Smooth muscle cell (in vitro differentiated cells): ENCODE measurements around the gene MRPL58. TPM values are rescaled to one million over a fixed set of nuclear protein-coding genes. Genes with fewer than 3 reads are reported as not detected.

Experiments
- DNase-seq: peaks from one replicate; lab custom pipeline; 2025; ENCODE audit not compliant: unreplicated experiment; lab: John Stamatoyannopoulos, UW
- H2AFZ ChIP-seq: fragments of 200-600 bp; sonication (generic); 2 replicates; pipeline ENCODE4 v1.6.0; 2016; ENCODE audit warnings: antibody characterized with exemption, low read depth, mild to moderate bottlenecking
- H3F3A ChIP-seq: fragments of 200-600 bp; sonication (generic); 2 replicates; pipeline ENCODE4 v1.6.0; 2017; ENCODE audit warnings: antibody characterized with exemption, low read depth
- H3K27ac ChIP-seq: fragments of 200-600 bp; sonication (generic); 2 replicates; pipeline ENCODE4 v1.5.1; 2016; ENCODE audit warnings: low read depth, mild to moderate bottlenecking
- H3K27me3 ChIP-seq: fragments of 200-600 bp; sonication (generic); 2 replicates; pipeline ENCODE4 v1.6.1; 2016; ENCODE audit warnings: low read depth, mild to moderate bottlenecking
- H3K36me3 ChIP-seq: fragments of 200-600 bp; sonication (generic); 2 replicates; pipeline ENCODE4 v1.5.1; 2016; ENCODE audit warnings: low read depth
- H3K4me1 ChIP-seq: fragments of 200-600 bp; sonication (generic); 2 replicates; pipeline ENCODE4 v1.5.1; 2016; ENCODE audit warnings: low read depth
- H3K4me2 ChIP-seq: fragments of 200-600 bp; sonication (generic); 2 replicates; pipeline ENCODE4 v1.6.0; 2016; ENCODE audit warnings: mild to moderate bottlenecking
- H3K4me3 ChIP-seq: fragments of 200-600 bp; sonication (generic); 2 replicates; pipeline ENCODE4 v1.5.1; 2016; ENCODE audit warnings: mild to moderate bottlenecking
- H3K79me2 ChIP-seq: fragments of 200-600 bp; sonication (generic); 2 replicates; pipeline ENCODE4 v1.6.0; 2016; ENCODE audit warnings: low read depth, mild to moderate bottlenecking
- H3K9ac ChIP-seq: fragments of 200-600 bp; sonication (generic); 2 replicates; pipeline ENCODE4 v1.6.0; 2016; ENCODE audit warnings: low read depth
- H3K9me3 ChIP-seq: fragments of 200-600 bp; sonication (generic); replicated peaks from 2 replicates; pipeline ENCODE4 v1.5.1; 2016; ENCODE audit warnings: low read depth
- H4K20me1 ChIP-seq: fragments of 200-600 bp; sonication (generic); 2 replicates; pipeline ENCODE4 v1.6.0; 2016; ENCODE audit warnings: low read depth
- WGBS: methylation state at CpG from one replicate; pipeline ENCODE4 v1.1.7; 2016; ENCODE audit warnings: low lambda C conversion rate; 5-methylcytosine and 5-hydroxymethylcytosine counted together
- polyA plus RNA-seq: library from polyadenylated mRNA; unstranded; fragments of >200 nt; fragmentation: Nextera tagmentation; extraction: Ambion mirVana; gene quantifications from 2 replicates; pipeline ENCODE4 v1.2.1, GENCODE V29; 2016
- total RNA-seq: library from RNA; depleted of rRNA; stranded (reverse); fragments of >200 nt; gene quantifications from 2 replicates; pipeline ENCODE4 v1.2.3, GENCODE V29; 2014
- TF ChIP-seq, protein P1 (sequence below): fragments of 200-600 bp; sonication (generic); IDR thresholded peaks from 2 replicates; pipeline ENCODE4 v1.5.1; 2017; ENCODE audit warnings: borderline replicate concordance, mild to moderate bottlenecking, antibody characterized with exemption; ENCODE audit not compliant: insufficient read depth, poor library complexity, severe bottlenecking

Gene MRPL58
- total and polyA plus RNA-seq, 2 experiments from 2014 or later, result 36.2 to 75.6 TPM

- H3K27ac ChIP-seq, result peak within 1 kb of the TSS; percentile 89
Observed at GRCh38 chr17:75046407-75047289, 34.2 kb downstream of the MRPL58 start, which contains the start of the genes ATP5PD and KCTD2. Gene ATP5PD (minus strand): TSS chr17:75046969. CDS start chr17:75042650, 4,319 bp downstream. Gene KCTD2 (plus strand): TSS chr17:75047225. CDS start chr17:75047251, 26 bp downstream.

GRCh38 chr17:75047398-75048098 is 35.1 kb downstream of the MRPL58 start:
- 2% methylated on average over 27 of the region's 38 CpGs for WGBS
- peak; percentile 24 for DNase-seq
- Histone ChIP-seq H3K36me3 (no peaks in the 10 kb centered on the region), H3K4me1 (peaks cover 14% of the 10 kb centered on the region), H3K27ac (no peak overlapping the region), H3F3A (no peaks in the 10 kb centered on the region), H3K9ac (peak overlapping the region; percentile 64), H4K20me1 (peaks cover 10% of the 10 kb centered on the region), H2AFZ (peak overlapping the region; percentile 79), H3K4me3 (peak overlapping the region; percentile 90), H3K9me3 (no peaks in the 10 kb centered on the region), H3K4me2 (peak overlapping the region; percentile 98), H3K27me3 (no peaks in the 10 kb centered on the region), H3K79me2 (peaks cover 22% of the 10 kb centered on the region)
- TF ChIP-seq, protein P1, sequence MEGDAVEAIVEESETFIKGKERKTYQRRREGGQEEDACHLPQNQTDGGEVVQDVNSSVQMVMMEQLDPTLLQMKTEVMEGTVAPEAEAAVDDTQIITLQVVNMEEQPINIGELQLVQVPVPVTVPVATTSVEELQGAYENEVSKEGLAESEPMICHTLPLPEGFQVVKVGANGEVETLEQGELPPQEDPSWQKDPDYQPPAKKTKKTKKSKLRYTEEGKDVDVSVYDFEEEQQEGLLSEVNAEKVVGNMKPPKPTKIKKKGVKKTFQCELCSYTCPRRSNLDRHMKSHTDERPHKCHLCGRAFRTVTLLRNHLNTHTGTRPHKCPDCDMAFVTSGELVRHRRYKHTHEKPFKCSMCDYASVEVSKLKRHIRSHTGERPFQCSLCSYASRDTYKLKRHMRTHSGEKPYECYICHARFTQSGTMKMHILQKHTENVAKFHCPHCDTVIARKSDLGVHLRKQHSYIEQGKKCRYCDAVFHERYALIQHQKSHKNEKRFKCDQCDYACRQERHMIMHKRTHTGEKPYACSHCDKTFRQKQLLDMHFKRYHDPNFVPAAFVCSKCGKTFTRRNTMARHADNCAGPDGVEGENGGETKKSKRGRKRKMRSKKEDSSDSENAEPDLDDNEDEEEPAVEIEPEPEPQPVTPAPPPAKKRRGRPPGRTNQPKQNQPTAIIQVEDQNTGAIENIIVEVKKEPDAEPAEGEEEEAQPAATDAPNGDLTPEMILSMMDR, result no peak

More at GRCh38 chr17:75046407-75047289, 34.2 kb downstream of the MRPL58 start, which contains the start of the genes ATP5PD and KCTD2:
- TF ChIP-seq, protein P1, result no peak
- Histone ChIP-seq H3F3A (no peaks in the 10 kb centered on the region), H3K4me2 (peak within 1 kb of the TSS; percentile 98), H4K20me1 (peaks cover 10% of the 10 kb centered on the region), H3K36me3 (peaks cover 6% of the 10 kb centered on the region), H3K79me2 (peaks cover 22% of the 10 kb centered on the region), H2AFZ (peak within 1 kb of the TSS; percentile 81), H3K27me3 (no peaks in the 10 kb centered on the region), H3K9me3 (no peaks in the 10 kb centered on the region), H3K4me1 (peaks cover 14% of the 10 kb centered on the region), H3K9ac (peak within 1 kb of the TSS; percentile 86), H3K4me3 (peak within 1 kb of the TSS; percentile 90)
- DNase-seq, result peak; percentile 78
- 2% methylated on average over 47 of the region's 72 CpGs for WGBS

GRCh38 chr17:75048249-75048878 is 35.9 kb downstream of the MRPL58 start:
- no peaks in the 10 kb centered on the region for H3K36me3 ChIP-seq
- H2AFZ ChIP-seq, result no peak overlapping the region
- H3K9me3 ChIP-seq, result no peaks in the 10 kb centered on the region
- H4K20me1 ChIP-seq, result peaks cover 5% of the 10 kb centered on the region
- peak overlapping the region; percentile 17 for H3K27ac ChIP-seq
- H3K79me2 ChIP-seq, result peaks cover 22% of the 10 kb centered on the region
- peak overlapping the region; percentile 90 for H3K4me3 ChIP-seq
- 31% methylated on average over 5 of the region's 5 CpGs for WGBS
- H3K4me2 ChIP-seq, result peak overlapping the region; percentile 98
- peaks cover 14% of the 10 kb centered on the region for H3K4me1 ChIP-seq
- no peaks in the 10 kb centered on the region for H3F3A ChIP-seq
- TF ChIP-seq, protein P1, result no peak
- H3K9ac ChIP-seq, result no peak overlapping the region
- no peak for DNase-seq
- H3K27me3 ChIP-seq, result no peaks in the 10 kb centered on the region
